GM21360 (cell line): ENCODE data around the gene ADGRE3.

Source experiments
- ATAC-seq: cut with Tn5 transposase; IDR thresholded peaks from one replicate; pipeline ENCODE4 v1.9.1; 2021; ENCODE audit warnings: mild to moderate bottlenecking, moderate library complexity; ENCODE audit not compliant: unreplicated experiment

Gene ADGRE3

DNA sequence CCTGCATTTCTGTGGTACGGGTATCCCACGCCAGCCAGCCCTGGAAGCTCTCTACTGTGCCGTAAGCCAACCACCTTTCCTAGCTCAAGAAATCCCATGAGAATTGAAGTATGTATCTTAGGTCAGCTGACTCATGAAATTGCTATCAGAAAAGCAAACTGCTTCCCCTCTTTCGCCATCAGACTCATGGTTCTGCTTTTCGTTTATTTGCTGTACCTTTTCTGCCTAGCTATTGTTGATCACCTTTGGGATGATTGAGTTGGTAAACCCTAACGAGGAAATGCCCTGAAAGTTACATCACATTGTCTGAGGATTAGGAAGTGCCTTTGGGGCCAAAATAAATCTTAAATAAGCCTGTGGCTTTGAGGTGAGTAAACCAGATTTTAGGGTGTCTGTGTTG lies at the start of gene ADGRE3:
Gene ADGRE3, minus strand, starts transcription at position 81 of the 400 bp plus-strand sequence. Its CDS starts 74 bp downstream, at position 7.
- no peak for ATAC-seq

DNA sequence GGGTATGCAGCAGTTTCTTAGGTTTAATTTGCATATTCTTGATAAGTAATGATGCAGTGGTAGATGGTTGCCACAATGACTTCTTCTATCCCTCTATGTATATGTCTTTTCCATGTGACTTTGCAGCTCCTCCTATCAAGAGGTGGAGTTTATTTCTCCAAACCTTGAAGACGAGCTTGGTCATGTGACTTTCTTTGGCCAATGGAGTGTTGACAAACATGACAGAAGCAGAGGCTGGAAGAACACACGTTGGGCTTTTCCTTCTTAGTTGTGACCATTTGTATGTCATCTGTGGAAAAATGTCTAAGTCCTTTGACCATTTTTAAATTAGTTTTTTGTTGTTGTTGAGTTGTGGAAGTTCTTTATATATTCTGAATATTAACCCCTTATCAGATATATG lies 47.5 kb upstream of the ADGRE3 start:
- ATAC-seq = no peak

DNA sequence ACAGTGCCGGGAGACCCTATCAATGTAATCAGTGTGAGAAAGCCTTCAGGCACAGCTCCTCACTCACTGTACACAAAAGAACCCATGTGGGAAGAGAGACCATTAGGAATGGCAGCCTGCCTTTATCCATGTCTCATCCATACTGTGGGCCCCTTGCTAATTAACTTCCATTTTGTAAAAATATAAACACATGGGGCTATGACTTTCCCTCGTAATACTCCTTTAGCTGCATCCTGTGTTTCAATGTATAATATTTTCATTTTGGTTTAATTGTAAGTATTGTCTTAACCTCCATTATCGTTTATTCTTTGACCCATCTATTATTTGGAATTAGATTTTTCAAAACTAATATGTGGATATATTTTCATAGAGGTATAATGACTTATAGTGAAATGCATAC lies 44.5 kb upstream of the ADGRE3 start:
- ATAC-seq = no peak

DNA sequence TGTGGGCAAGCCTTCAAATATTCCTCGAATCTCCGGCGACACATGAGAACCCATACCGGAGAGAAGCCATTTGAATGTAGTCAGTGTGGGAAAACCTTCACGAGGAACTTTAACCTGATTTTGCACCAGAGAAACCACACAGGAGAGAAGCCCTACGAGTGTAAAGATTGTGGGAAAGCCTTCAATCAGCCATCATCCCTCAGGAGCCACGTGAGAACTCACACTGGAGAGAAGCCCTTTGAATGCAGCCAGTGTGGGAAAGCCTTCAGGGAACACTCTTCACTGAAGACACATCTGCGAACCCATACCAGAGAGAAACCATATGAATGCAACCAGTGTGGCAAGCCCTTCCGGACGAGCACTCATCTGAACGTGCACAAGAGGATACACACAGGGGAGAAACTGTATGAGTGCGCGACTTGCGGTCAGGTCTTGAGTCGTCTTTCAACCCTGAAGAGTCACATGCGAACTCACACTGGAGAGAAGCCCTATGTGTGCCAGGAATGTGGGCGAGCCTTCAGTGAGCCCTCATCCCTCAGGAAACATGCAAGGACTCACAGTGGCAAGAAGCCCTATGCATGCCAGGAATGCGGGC lies 44.0 kb upstream of the ADGRE3 start:
- ATAC-seq = no peak

- no peak for ATAC-seq
These were observed 41.2 kb upstream of the ADGRE3 start for GRCh38 chr19:14715841-14716240.

DNA sequence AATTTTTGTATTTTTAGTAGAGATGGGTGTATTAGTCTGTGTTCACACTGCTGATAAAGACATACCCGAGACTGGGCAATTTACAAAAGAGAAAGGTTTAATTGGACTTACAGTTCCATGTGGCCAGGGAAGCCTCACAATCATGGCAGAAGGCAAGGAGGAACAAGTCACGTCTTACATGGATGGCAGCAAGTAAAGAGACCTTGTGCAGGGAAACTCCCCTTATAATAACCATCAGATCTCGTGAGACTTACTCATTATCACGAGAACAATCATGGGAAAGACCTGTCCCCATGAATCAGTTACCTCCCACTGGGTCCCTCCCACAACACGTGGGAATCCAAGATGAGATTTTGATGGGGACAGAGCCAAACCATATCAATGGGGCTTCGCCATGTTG lies 29.8 kb upstream of the ADGRE3 start:
- no peak for ATAC-seq

DNA sequence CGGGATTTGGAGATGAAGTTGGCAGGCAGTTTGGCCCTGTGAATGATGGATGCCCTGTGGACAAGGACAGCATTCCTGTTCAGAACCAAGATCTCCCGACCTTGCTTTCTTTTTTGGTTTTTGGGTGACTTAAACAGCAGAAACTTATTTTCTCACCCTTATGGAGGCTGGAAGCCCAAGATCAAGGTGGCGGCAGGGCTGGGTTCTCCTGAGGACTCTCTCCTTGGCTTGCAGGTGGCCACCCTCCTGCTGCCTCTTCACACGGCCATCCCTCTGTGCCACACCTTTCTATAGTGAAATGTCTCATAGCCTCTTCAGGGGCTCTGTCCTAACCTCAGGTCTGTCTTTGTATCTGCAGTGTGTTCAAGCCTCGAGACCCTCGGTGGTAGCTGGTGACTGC lies 29.2 kb upstream of the ADGRE3 start:
- ATAC-seq = no peak

- no peak for ATAC-seq
These were observed 26.2 kb upstream of the ADGRE3 start for GRCh38 chr19:14700711-14701375.

DNA sequence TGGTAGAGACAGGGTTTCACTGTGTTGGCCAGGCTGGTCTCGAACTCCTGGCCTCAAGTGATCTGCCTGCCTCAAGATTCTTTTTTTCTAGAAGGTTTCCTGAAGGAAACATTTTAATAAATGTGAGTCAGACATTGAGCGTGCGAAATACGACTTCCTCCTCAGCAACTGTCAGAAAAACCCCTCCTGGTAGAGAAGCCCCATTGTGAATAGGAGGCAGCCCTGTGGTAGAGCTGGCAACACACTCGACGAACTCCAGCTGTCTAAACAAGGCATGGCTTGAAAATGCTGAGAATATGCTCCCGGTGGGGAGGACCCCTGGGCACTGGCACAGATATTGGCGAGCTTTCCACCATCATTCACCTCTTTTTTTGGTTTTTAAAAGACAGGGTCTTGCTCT lies 25.0 kb upstream of the ADGRE3 start:
- no peak for ATAC-seq

GRCh38 chr19:14695471-14695870 lies 20.8 kb upstream of the ADGRE3 start:
- no peak for ATAC-seq

DNA sequence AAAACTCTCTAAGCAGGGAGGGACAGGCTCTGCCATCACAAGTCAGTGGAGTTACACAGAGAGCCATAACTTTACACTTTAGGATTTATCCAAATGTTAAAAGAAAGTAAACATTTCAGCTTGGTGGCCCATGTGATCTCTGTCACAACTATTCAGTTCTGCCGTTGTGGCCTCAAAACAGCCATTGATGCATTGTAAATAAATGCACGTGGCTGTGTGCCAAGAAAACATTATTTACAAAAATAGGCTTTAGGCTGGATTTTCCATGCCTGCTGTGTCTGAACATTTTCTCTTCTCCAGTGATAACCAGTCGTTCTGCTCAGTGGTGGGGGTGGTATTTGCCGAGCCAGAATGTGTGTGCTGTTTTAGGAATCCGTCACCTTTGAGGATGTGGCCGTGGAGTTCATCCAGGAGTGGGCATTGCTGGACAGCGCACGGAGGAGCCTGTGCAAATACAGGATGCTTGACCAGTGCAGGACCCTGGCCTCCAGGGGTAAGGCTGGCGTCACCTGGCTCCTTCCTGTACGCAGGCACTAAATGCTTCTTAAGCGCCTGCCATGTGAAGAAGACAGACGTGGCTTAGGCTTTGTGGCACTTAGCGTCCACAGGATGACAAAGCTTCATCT lies 20.1 kb upstream of the ADGRE3 start:
- no peak for ATAC-seq

- ATAC-seq = peak; percentile 78
These were observed 15.2 kb upstream of the ADGRE3 start, which contains the start of gene ZNF333 for GRCh38 chr19:14689598-14690503. TSS of gene ZNF333 (plus strand) at chr19:14690048. CDS start at chr19:14693492, 3,444 bp downstream.

DNA sequence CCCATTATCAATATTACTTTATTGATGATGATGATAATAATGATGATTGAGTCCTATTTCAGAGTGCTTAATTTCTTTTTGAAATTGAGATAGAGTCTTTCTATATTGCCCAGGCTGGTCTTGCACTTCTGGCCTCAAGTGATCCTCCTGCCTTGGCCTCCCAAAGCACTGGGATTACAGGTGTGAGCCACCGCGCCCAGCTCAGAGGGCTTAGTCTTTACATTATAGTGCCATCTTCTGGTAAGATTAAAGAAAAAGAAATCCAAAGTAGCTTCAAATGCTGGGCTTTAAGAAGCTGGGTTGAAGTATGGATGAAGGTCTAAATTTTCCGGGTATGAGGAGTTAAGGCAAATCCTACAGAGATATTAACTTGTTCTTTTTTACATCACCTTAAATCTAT lies 11.8 kb upstream of the ADGRE3 start:
- ATAC-seq = no peak

GRCh38 chr19:14683439-14683838 lies 8.8 kb upstream of the ADGRE3 start:
- no peak for ATAC-seq

DNA sequence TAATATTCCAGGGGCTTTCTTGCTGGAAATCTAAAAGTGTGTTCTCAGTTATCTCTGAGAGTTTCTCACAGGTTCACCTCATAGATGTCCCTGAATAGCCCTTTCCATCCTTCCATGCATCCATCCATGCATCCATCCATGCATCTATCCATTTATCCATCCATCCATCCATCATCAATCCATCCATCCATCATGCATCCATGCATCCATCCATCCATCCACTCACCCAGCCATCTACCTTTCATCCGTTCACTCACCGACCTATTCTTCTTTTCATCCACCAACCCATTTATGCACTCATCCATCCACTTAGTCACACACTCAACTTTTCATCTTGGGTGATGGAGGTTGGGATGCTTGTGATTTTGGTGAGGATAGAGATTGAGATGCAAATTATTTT lies 7.4 kb upstream of the ADGRE3 start:
- no peak for ATAC-seq

GRCh38 chr19:14678199-14678598 lies 3.6 kb upstream of the ADGRE3 start:
- ATAC-seq = no peak

GRCh38 chr19:14677464-14677863 lies 2.8 kb upstream of the ADGRE3 start:
- no peak for ATAC-seq

DNA sequence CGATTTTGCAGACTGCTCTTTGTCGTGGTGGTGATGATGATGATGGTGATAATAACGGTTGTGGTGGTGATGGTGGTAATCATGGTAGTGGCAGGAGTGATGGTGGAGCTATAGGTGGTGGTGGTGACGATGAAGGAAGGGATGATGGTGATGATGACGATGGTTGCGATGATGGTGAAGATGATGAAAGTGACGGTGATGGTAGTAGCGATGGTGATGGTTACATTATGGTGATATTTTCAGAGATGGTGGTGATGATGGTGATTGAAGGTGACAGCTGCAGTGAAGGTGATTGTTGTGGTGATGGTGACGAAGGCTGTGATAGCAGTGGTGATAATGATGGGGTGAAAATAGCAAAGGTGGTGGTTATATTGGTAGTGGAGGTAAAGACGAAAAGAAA lies 2.1 kb upstream of the ADGRE3 start:
- ATAC-seq = no peak

DNA sequence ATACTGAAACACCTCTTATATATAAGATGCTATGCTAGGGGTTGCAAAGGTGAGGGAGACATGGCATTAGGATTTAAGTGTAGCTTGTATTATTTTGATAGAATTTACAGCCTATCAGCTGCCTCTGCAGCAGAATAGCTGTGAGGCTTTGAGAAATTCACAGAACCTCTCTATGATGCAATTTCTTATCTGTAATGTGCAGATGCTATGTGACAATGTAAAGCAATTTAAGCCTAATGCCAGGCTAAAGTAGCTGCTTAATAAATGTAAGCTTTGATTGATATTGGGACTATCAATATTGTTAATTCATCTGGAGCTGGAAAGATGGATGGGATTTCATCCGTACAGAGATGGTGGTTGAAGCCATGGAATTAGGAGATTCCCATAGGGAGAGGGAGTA lies 1.6 kb downstream of the ADGRE3 start:
- ATAC-seq = no peak

GRCh38 chr19:14672188-14672872 lies 2.3 kb downstream of the ADGRE3 start:
- no peak for ATAC-seq

DNA sequence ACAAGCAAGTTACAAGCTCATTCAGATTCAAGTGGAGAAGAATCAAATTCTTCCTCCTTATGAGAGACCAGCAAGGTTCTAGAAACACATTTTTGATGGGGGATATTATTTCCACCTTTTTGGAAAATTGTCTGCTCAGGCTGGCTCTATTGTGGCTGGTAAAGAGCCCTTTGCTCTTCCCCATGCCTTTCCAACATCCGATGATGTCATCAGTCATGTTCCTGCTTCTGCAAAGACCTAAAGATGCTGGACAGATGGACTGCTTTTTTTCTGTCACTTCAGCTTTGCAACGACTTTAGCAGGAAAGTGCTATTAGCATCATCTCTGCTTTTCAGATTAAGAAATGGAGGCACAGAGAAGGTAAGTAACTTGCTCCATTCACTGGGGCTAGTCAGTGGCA lies 4.2 kb downstream of the ADGRE3 start:
- ATAC-seq = no peak
